ENCODE results near the gene HPSE2. TPM values are rescaled to one million over a fixed set of nuclear protein-coding genes. Genes with fewer than 3 reads are reported as not detected.

Gene HPSE2
- total and polyA plus RNA-seq, 2 donors (not counting 1 experiment from before 2014, with no cell fraction given), result not detected

DNA sequence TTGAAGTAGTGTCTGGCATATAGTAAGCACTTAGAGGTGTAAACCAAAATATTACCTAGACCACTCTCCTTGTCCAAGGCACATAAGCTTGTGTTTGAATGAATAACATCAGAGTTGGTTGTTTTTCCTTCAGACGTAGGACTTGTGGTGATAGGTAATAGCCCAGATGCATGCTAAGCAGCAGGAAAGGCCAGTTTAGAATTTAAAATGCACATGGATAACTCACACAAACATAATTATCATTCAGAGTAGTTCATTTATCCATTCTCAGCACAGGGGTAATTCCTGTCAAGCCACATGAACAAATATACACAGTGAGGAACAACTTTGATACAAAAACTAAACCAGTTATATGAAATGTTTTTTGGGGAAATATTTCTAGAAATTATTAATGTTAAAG, 607.9 kb downstream of the HPSE2 start:
- Histone ChIP-seq H4K20me1 (ENCODE audit: control insufficient read depth, insufficient read depth, low read length, poor library complexity, severe bottlenecking) (no peaks in the 10 kb centered on the region), H3K27ac (ENCODE audit: low read length in 2 of 2) (no peak overlapping the region), H3K79me2 (ENCODE audit: control insufficient read depth, insufficient read depth, low read length) (no peaks in the 10 kb centered on the region), H3K36me3 (replicated peaks in 1 of 2; ENCODE audit: control extremely low read depth in 1 of 2, control insufficient read depth in 1 of 2, extremely low read depth in 1 of 2, insufficient read depth in 2 of 2, low read length in 1 of 2) (no peaks in the 10 kb centered on the region), H3K4me3 (ENCODE audit: control extremely low read depth in 1 of 5, extremely low read depth in 1 of 5, insufficient read depth in 1 of 5, low read depth in 2 of 5, low read length in 4 of 5) (no peak overlapping the region), H3K27me3 (replicated peaks in 1 of 4; ENCODE audit: control extremely low read depth in 1 of 4, control insufficient read depth in 3 of 4, insufficient read depth in 4 of 4, low read length in 3 of 4) (no peaks in the 10 kb centered on the region), H2AFZ (ENCODE audit: insufficient read depth, low read depth, low read length, poor library complexity, severe bottlenecking) (no peak overlapping the region), H3K9me3 (ENCODE audit: control extremely low read depth in 1 of 3, control insufficient read depth in 2 of 3, insufficient read depth in 1 of 3, low read length in 2 of 3) (peaks cover 0 to 2% (median 0%) of the 10 kb centered on the region in 3 donors), H3K4me1 (ENCODE audit: control insufficient read depth in 2 of 2, insufficient read depth in 2 of 2, low read length in 2 of 2) (no peaks in the 10 kb centered on the region), H3K4me2 (replicated peaks; ENCODE audit: low read depth, low read length, poor library complexity, severe bottlenecking) (no peak overlapping the region), H3K9ac (ENCODE audit: low read length) (no peak overlapping the region)
- no peak for TF ChIP-seq EZH2 (IDR thresholded peaks at IDR 0.05; ENCODE audit: borderline replicate concordance, insufficient read depth, low read depth, low read length, poor library complexity, severe bottlenecking)
- no peak for TF ChIP-seq CTCF (IDR thresholded peaks at IDR 0.05)
- Mint-ChIP-seq H3K9me3 (ENCODE audit: insufficient read depth) (no peaks in the 10 kb centered on the region), H3K27ac (no peak overlapping the region), H3K27me3 (peaks cover 16% of the 10 kb centered on the region), H3K4me3 (no peak overlapping the region), H3K4me1 (no peaks in the 10 kb centered on the region)
- ChIA-PET CTCF (no interaction called here), POLR2A (no interaction called here)
- ATAC-seq (ENCODE audit: low read depth), result no peak
- intact Hi-C loops (cut with micrococcal nuclease), result no loop called here
- no CpG with 5 or more reads among the region's 1 CpG for WGBS (ENCODE audit: insufficient coverage)
- DNase-seq, result no peak

- Histone ChIP-seq H3K27ac (ENCODE audit: low read length in 2 of 2) (no peak overlapping the region), H2AFZ (ENCODE audit: insufficient read depth, low read depth, low read length, poor library complexity, severe bottlenecking) (no peak overlapping the region), H3K4me1 (ENCODE audit: control insufficient read depth in 2 of 2, insufficient read depth in 2 of 2, low read length in 2 of 2) (no peaks in the 10 kb centered on the region), H3K4me3 (ENCODE audit: control extremely low read depth in 1 of 5, extremely low read depth in 1 of 5, insufficient read depth in 1 of 5, low read depth in 2 of 5, low read length in 4 of 5) (no peak overlapping the region), H3K9me3 (ENCODE audit: control extremely low read depth in 1 of 3, control insufficient read depth in 2 of 3, insufficient read depth in 1 of 3, low read length in 2 of 3) (no peaks in the 10 kb centered on the region), H3K27me3 (replicated peaks in 1 of 4; ENCODE audit: control extremely low read depth in 1 of 4, control insufficient read depth in 3 of 4, insufficient read depth in 4 of 4, low read length in 3 of 4) (no peaks in the 10 kb centered on the region), H3K9ac (ENCODE audit: low read length) (no peak overlapping the region), H3K4me2 (replicated peaks; ENCODE audit: low read depth, low read length, poor library complexity, severe bottlenecking) (no peak overlapping the region), H4K20me1 (ENCODE audit: control insufficient read depth, insufficient read depth, low read length, poor library complexity, severe bottlenecking) (no peaks in the 10 kb centered on the region), H3K79me2 (ENCODE audit: control insufficient read depth, insufficient read depth, low read length) (no peaks in the 10 kb centered on the region), H3K36me3 (replicated peaks in 1 of 2; ENCODE audit: control extremely low read depth in 1 of 2, control insufficient read depth in 1 of 2, extremely low read depth in 1 of 2, insufficient read depth in 2 of 2, low read length in 1 of 2) (no peaks in the 10 kb centered on the region)
- DNase-seq (no peak), ATAC-seq (ENCODE audit: low read depth) (no peak)
- intact Hi-C loops (cut with micrococcal nuclease), result no loop called here
- CTCF ChIA-PET, result no interaction called here
- H3K27me3 Mint-ChIP-seq, result peaks cover 14% of the 10 kb centered on the region
- H3K27ac Mint-ChIP-seq, result no peak overlapping the region
- no peaks in the 10 kb centered on the region for H3K4me1 Mint-ChIP-seq
- TF ChIP-seq CTCF (IDR thresholded peaks at IDR 0.05), result no peak
- TF ChIP-seq EZH2 (IDR thresholded peaks at IDR 0.05; ENCODE audit: borderline replicate concordance, insufficient read depth, low read depth, low read length, poor library complexity, severe bottlenecking), result no peak
- H3K4me3 Mint-ChIP-seq, result no peak overlapping the region
- POLR2A ChIA-PET, result no interaction called here
- H3K9me3 Mint-ChIP-seq (ENCODE audit: insufficient read depth), result no peaks in the 10 kb centered on the region
- WGBS (ENCODE audit: insufficient coverage), result no CpG with 5 or more reads among the region's 2 CpGs
These were observed 610.7 kb downstream of the HPSE2 start for GRCh38 chr10:98624963-98625362.
